Right forelimb (tissue), 1 donor: ENCODE measurements around the gene PAX3.
A peak's percentile ranks its signal among the peaks of the same experiment; 100 is the strongest.

Experiments used
- DNase-seq: peaks from one replicate; pipeline ENCODE4 v3.0.0-alpha.2; 2018

PAX3 gene

GRCh38 chr2:222298311-222299150, at the start of gene PAX3:
Gene PAX3, minus strand, starts transcription at chr2:222298998. Its CDS starts 383 bp downstream, at chr2:222298615.
- DNase-seq: peak; percentile 66

- DNase-seq: no peak
These were observed 42.5 kb upstream of the PAX3 start for GRCh38 chr2:222341331-222341730.

- DNase-seq: no peak
These were observed 39.6 kb upstream of the PAX3 start for GRCh38 chr2:222338374-222338773.

- DNase-seq: no peak
These were observed 38.1 kb upstream of the PAX3 start for GRCh38 chr2:222336931-222337330.

- DNase-seq: no peak
These were observed 37.6 kb upstream of the PAX3 start for GRCh38 chr2:222336442-222336841.

GRCh38 chr2:222334914-222335313, 36.1 kb upstream of the PAX3 start:
- DNase-seq: no peak

GRCh38 chr2:222333397-222333796, 34.6 kb upstream of the PAX3 start:
- DNase-seq: no peak

GRCh38 chr2:222332116-222332515, 33.3 kb upstream of the PAX3 start:
- no peak for DNase-seq

GRCh38 chr2:222330910-222331309, 32.1 kb upstream of the PAX3 start:
- DNase-seq: no peak

- no peak for DNase-seq
These were observed 23.4 kb upstream of the PAX3 start for GRCh38 chr2:222322236-222322635.

GRCh38 chr2:222320436-222321395, 21.9 kb upstream of the PAX3 start:
- peak; percentile 62 for DNase-seq

GRCh38 chr2:222319586-222320435, 21.0 kb upstream of the PAX3 start:
- DNase-seq: peak; percentile 61

- peak; percentile 65 for DNase-seq
These were observed 20.2 kb upstream of the PAX3 start for GRCh38 chr2:222318712-222319585.

- DNase-seq: peak; percentile 85
These were observed 19.4 kb upstream of the PAX3 start for GRCh38 chr2:222318026-222318711.

- no peak for DNase-seq
These were observed 16.8 kb upstream of the PAX3 start for GRCh38 chr2:222315443-222316121.

GRCh38 chr2:222313816-222314215, 15.0 kb upstream of the PAX3 start:
- no peak for DNase-seq

- peak; percentile 46 for DNase-seq
These were observed 13.4 kb upstream of the PAX3 start for GRCh38 chr2:222311978-222312738.

- peak; percentile 49 for DNase-seq
These were observed 12.7 kb upstream of the PAX3 start for GRCh38 chr2:222311319-222311977.

GRCh38 chr2:222310747-222311318, 12.0 kb upstream of the PAX3 start:
- no peak for DNase-seq
